Measurements from ENCODE around the gene GANC.
"Not testable (repeated sequence)": the region's sequence is repeated elsewhere in the genome, so short reads cannot be mapped to it uniquely, and the experiment has no call there.

Gene GANC

DNA sequence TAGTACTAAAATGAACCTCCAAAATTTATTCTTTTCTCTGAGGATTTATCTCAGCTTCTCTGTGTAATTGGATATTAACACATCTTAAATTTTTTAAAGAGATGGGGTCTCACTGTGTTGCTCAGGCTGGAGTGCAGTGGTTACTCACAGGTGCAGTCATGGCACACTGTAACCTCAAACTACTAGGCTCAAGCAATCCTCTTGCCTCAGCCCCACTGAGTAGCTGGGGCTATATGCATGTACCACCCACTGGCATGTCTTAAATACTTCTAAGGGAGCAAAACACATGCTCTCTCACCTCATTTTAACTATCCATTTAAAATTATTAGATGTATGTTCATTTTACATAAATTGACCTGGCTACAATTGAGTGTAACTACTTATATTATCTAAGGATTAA, 11.6 kb downstream of the GANC start:
- DNase-seq (ENCODE audit: low read depth): no peak

DNA sequence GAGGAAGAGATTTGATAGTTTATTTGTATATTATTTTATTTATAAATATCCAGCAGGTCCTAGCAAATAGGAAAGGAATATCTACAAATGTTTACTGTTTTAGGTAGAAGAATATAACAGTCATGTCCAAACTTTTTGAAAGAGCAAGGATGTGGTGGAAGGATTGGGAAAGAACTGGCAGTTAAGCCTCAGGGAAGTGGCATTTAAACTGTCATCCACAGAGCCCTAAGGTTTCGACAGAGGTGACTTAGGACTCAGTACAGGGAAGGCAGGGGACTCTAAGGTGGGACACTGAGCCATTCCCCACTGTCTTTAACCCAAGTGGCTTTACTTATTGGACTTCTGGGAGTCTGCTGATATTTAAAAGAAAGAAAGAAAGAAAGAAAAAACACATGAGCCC, 12.0 kb downstream of the GANC start:
- DNase-seq (ENCODE audit: low read depth): no peak

DNA sequence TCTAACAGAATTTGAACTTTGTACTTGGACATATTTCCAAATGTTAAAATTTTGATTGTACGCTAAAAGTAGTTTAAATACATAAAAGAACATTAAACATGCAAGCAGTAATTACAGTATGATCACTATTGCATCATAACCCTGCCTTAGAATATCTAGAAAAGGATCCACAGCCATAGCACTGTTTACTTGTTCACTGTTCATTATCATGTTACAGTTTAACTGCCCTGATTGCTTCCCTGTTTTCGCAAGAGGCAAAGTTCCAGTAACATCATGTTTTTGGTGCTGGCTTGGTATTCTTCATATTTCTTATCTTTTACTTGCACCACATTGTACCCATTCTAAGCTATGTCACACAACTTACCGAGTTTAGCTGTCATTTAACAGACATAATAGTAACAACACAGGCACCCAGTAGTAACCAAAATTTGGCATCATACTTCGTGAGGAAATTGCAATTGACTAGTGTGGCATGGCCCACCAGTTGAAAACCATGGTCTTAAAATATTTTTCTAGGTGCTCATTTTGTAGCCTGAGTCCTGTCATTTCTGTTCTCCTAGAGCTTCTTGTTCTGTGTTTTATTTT, 13.5 kb downstream of the GANC start:
- DNase-seq (ENCODE audit: low read depth): no peak

DNA sequence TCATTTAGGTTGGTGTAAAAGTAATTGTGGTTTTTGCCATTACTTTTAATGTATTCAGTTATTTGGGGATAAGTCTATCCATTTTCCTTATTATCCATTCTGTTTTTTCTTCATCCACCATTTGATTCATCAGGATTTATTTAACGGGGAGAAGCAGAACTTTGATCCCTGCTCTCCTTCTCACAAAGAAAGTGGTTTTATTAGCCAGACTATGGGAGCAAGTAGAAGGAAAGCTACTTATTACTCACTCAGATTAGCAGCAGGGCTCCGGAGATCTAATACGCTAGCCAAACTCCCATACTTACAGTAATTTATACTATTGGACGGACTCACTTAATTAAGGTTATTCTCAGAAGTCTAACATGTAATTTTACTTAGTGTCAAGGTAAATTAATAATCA, 14.9 kb downstream of the GANC start:
- DNase-seq (ENCODE audit: low read depth): no peak

DNA sequence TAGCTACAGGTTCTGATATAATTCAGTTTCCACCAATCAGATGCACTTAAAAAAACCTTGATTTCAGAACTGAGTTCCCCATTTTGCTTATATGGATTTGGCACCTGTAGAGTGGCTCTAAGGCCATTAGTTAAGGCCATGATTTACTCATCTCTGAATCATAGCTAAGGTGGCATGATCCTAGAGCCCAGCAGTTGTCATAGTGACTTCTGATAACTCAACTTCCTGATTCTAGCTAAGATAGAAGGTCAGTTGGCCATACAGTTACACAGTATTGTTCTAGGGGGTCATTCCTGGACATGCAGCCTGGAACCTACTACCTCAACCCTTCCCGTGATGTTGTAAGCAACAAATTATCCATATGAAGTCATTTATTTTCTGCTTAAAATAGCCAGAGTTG, 16.2 kb downstream of the GANC start:
- DNase-seq (ENCODE audit: low read depth): no peak

DNA sequence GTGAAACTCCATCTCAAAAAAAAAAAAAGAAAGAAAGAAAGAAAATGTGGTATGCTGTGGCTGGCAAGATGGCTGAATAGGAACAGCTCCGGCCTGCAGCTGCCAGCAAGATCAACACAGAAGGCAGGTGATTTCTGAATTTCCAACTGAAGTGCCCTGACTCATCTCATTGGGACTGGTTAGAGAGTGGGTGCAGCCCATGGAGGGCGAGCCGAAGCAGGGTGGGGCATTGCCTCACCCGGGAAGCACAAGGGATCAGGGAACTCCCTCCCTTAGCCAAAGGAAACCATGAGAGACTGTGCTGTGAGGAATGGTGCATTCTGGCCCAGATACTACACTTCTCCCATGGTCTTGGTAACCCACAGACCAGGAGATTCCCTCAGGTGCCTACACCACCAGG, 28.0 kb downstream of the GANC start:
- not testable (repeated sequence) for DNase-seq (ENCODE audit: low read depth)

DNA sequence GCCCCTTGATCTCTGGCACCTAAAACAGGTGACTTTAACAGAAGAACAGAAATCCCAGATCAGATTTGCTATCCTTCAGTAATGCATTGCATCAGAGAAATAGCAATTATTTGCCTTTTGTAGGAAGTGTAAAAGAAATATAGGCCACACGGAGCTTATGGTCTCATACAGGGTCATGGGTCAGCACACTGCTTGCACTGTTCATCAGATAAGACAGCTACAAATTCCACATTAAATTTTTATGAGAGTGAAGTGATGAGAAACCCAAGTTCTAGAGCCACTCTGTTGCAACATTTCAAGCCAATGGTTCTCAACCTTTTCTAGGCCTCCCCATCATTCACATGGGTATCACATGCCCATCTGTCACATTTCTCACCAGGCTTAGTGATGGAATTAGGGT, 33.7 kb downstream of the GANC start:
- DNase-seq (ENCODE audit: low read depth): no peak

DNA sequence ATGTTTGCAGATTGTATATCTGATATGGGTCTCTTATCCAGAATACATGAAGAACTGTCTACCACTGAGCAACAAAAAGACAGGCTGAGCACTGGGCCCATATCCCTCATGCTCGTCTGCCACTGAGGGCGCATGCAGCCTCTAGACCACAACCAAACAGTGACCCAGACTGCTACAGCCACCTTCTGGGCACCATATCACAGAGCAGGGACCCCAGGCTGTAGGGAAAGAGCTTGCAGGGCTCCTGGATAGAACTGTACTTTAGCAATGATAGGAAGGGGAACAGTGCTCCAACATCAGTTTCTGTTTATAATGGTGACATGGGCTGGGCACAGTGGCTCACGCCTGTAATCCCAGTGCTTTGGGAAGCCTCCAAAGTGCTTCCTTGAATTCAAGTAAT, 40.5 kb downstream of the GANC start:
- DNase-seq (ENCODE audit: low read depth): no peak

DNA sequence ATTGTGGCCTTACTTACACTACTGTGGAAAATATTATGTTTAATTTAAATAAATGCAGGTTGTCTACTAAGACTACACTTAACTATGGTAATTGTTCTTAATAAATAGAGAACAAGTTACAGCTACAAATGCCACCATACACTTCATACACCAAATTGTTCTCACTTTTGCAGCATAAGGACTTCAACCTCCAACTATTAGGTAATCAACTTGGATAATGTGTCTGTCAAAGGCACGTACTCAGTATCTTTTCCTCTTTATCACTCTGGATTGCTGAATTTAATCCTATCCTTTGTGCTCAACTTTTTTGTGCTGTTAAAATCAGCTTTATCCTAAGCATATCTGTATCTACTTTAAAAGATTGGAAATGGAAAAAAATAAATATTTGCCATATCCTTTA, 41.8 kb downstream of the GANC start:
- no peak for DNase-seq (ENCODE audit: low read depth)

DNA sequence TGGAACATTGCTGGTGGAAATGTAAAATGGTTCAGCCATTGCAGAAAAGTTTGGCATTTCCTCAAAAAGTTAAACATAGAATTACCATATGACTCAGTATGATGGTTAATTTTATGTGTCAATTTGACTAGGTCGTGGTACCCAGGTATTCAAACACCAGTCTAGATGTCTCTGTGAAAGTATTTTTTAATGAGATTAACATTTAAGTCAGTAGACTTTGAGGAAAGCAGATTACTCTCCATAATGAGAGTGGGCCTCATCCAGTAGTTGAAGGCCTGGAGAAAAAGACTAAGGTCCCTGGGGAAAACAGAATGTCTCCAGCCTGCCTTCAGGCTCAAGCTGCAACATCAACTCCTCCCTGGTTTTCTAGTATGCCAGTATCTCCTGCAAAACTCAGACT, 42.5 kb downstream of the GANC start:
- DNase-seq (ENCODE audit: low read depth): no peak

DNA sequence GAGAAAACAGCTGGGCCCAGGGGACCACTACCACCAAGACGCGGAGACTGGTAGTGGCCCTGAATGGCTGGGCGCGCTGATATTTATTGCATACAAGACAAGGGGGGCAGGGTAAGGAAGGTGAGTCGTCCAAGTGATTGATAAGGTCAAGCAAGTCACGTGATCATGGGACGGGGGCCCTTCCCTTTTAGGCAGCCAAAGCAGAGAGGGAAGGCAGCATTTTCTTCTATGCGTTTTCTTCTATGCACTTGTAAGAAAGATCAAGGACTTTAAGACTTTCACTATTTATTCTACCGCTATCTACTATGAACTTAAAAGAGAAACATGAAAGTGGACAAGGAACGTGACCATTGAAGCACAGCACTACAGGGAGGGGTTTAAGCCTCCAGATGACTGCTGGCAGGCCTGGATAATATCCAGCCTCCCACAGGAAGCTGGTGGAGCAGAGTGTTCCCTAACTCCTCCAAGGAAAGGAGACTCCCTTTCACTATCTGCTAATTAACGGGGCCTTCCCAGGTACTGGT, 43.3 kb downstream of the GANC start:
- not testable (repeated sequence) for DNase-seq (ENCODE audit: low read depth)

DNA sequence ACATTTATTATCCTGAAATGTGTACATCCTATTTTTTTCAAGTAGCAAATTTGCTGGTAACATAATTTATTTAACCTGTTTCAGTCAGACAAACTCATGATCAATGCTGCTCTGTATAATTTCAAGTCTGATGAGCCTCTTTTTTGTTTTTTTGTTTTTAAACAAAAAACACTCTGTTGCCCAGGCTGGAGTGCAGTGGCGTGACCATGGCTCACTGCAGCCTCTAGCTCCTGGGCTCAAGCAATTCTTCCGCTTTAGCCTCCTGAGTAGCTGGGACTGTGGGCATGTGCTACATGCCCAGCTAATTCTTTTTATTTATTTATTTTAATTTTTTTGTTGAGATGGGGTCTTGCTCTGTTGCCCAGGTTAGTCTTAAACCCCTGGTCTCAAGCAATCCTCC, 46.2 kb downstream of the GANC start:
- DNase-seq (ENCODE audit: low read depth): no peak

DNA sequence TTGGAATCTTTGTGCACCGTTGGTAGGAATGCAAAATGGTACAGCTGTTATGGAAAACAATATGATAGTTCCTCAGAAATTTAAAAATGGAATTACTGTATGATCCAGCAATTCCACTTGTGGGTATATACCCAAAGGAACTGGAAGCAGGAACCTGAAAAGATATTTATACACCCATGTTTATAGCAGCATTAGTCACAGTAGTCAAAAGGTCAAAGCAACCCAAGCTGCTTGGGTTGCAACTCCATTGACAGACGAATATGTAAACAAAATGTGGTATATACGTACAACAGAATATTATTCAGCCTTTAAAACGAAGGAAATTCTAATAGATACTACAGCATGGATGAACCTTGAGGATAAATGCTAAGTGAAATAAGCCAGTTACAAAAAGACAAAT, 51.3 kb downstream of the GANC start:
- no peak for DNase-seq (ENCODE audit: low read depth)

DNA sequence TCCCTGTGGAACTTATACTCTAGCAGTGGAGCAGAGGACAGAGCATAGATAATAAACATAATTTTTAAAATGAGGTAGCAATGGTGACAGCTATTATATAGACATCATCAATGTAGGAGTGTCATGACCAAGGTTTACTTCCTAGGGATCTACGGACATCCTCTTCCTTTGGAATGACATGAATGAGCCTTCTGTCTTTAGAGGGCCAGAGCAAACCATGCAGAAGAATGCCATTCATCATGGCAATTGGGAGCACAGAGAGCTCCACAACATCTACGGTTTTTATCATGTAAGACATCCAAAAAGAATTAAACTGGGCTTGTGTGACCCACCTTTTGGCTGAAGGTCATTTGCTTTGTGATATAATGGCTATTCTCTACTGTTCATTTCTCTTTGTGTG, 56.2 kb downstream of the GANC start:
- no peak for DNase-seq (ENCODE audit: low read depth)

DNA sequence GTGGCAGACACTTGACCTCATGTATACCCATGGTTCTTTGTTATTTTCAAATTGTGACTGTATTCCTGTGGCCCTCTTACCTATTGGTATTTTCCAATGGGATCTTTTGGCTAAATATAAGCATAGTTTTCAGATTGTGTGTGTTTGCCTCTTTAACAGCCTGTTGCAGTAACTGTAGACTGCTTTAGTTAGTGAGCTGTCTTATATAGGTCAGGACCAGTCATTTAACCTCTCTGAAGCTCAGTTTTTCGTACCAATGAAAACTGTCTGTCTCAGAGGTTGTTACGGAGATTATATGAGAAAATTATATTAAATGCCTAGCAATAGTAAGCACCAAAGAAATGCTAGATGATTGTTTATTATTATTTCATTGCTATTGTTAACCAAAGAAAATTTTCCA, 57.0 kb downstream of the GANC start:
- DNase-seq (ENCODE audit: low read depth): no peak

DNA sequence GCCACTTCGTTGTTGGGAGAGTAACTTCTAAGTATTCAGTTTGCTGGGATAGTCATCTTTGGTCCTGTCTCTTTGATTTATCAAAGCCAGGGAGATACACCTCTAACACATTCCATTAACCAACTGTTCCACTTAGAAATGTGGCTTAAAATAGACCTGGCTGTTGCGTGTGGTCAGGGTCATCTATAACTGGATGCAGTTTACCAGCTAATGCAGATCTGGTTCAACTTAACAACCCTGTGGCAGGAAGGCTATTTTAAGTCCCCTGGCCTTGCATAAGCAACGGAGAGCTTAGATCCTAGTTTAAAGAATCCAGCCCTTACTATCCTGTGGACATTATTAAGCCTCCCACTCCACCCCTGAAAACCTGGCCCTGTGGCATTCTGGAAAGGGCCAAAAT, 58.2 kb downstream of the GANC start:
- no peak for DNase-seq (ENCODE audit: low read depth)

DNA sequence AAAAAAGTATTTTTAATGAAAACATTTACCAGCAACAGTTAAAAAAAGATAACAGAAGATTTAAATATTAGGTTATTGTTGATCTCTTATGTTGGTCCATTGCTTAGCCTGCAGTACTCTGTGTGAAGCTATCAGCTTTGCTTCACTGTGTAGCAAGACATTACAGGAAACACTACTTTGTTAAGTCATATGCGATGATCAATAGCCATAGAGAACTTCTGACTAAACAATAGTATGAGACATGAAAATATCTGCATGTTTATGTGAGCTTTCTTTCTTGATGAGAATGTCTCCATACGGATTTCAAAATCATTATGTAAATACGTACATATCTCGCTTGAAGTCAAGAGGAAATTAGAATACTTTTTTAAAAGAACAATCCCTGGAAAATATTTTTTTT, 59.3 kb downstream of the GANC start:
- no peak for DNase-seq (ENCODE audit: low read depth)

DNA sequence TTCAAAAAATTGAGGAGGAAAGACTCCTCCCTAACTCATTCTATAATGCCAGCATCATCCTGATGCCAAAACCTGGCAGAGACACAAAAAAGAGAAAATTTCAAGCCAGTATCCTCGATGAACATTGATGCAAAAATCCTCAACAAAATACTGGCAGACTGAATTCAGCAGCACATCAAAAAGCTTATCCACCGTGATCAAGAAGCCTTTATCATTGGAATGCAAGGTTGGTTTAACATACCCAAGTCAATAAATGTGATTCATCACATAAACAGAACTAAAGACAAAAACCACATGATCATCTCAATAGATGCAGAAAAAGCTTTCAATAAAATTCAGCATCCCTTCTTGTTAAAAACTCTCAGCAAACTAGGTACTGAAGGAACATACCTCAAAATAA, 62.1 kb downstream of the GANC start:
- DNase-seq (ENCODE audit: low read depth): no peak

DNA sequence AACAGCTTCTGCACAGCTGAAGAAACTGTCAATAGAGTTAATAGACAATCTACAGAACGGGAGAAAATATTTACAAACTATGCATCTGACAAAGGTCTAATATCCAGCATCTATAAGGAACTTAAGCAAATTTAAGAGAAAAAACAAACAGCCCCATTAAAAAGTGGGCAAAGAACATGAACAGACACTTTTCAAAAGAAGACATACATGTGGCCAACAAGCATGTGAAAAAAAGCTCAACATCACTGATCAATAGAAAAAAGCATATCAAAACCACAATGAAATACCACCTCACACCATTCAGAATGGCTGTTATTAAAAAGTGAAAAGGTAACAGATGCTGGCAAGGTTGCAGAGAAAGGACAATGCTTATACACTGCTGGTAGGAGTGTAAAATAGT, 63.6 kb downstream of the GANC start:
- DNase-seq (ENCODE audit: low read depth): not testable (repeated sequence)

DNA sequence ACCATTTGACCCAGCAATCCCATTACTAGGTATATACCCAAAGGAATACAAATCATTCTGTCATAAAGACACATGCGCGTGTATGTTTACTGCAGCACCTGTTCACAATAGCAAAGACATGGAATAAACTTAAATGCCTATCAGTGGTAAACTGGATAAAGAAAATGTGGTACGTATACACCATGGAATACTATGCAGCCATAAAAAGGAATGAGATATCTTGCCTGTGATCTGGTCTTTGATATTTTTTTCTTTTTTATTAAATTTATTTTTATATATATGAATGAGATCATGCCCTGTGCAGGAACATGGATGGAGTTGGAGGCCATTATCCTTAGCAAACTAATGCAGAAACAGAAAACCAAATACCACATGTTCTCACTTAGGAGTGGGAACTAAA, 64.1 kb downstream of the GANC start:
- DNase-seq (ENCODE audit: low read depth): not testable (repeated sequence)

DNA sequence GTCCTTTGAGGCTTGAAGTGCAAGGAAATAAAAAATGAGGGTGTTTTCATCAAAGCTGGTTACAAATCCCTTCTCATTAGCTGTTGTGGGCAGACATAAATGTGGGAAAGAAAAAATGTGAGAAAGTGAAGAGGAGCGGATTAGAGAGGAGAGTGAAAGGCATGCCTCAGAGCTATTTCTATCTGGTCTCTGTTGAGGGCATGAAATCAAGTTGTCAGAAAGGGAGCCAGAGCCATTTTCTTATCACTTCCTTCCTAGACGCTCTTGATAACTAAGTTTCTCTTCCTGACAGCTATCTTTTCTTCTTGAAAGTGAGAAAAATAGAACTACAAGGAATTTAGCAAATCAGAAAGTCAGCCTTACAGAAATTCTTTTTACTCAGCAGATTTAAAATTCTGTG, 65.5 kb downstream of the GANC start:
- no peak for DNase-seq (ENCODE audit: low read depth)

DNA sequence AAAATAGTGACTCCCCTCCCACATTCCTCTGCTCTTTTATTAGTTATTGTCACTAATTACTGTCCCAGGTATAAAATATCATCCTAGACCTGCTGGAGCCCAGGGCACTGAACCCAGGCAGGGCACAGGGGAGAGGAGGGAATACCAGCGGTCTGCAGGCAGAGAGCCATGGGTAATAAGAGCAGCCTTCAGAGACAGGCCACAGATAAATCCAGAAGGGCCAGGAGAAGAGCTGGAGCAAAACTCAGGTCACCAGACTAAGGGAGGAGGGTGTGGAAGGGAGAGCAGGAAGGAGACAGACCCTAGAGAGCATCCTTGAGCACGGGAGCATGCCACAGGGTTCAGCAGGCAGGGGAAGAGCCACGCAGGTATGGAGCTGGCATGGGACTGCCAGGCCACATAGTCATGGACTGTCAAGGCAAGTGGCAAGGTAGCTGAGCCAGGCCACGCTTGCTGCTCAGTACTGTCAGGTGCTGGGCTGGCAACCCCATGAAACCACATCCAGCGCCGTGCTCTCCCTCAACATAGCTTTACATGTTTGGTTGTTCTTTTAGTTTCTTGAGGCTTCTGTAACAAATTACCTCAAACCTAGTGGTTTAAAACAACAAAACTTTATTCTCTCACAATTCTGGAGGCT, 70.7 kb downstream of the GANC start:
- DNase-seq (ENCODE audit: low read depth): no peak

DNA sequence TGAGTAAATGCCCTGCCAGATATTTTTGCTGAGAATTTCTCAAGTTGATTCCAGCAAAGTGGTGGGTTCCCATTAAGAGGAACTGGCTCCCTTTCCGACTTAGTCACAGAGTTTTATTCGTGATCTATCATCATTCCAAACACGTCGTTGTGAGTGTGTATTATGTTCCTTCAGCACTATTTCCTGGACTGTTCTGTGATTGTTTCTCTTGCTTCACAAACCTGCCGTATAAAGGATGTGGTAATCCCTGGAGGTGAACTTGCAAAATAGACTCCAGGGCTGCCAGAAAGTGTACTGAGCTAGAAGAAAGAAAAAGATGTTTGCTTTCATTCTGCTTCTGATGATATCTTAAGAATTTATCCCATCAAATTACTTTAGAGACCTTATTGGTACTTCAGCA, 71.8 kb downstream of the GANC start:
- DNase-seq (ENCODE audit: low read depth): no peak

DNA sequence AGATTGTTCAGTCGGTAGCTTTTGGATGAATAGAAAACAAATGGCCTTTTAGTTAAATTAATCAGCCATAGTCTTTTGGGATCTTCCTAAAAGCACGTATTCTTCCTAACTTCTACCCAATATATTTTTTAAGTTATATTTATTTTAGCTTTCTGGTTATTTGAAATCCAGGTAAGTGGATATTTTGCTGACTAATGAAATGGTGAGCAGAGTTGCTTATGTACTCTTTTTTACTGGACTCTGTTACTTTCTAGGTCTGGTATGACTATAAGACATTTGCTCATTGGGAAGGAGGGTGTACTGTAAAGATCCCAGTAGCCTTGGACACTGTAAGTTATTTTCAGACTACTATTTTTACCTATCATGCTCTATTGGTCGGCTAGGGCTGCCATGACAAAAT, 72.5 kb downstream of the GANC start:
- no peak for DNase-seq (ENCODE audit: low read depth)
